HCT116 (cell line): ENCODE data around the gene TMOD3. TPM values are rescaled to one million over a fixed set of nuclear protein-coding genes. Genes with fewer than 3 reads are reported as not detected.

Experiments
- ATAC-seq: fragments of 200-7000 bp; cut with Tn5 transposase; 2 replicates; pipeline ENCODE4 v1.9.1; 2020; ENCODE audit warnings: mild to moderate bottlenecking, moderate library complexity
- BruUV-seq: library from RNA; stranded (reverse); fragments of 400-500 nt; replicated peaks from 2 replicates; lab custom pipeline; 2021; lab: Mats Ljungman, UMichigan
- CTCF ChIA-PET: fragments of 300-600 bp; sonication (Branson Sonifier 250); formaldehyde crosslinking; loops from one replicate; lab custom pipeline; 2021; ENCODE audit warnings: antibody characterized with exemption; lab: Charles Lee
- POLR2A ChIA-PET: fragments of 300-600, 350-600 bp; sonication (Branson Sonifier 250); formaldehyde crosslinking; loops from one replicate; lab custom pipeline; 2021; ENCODE audit warnings: antibody characterized with exemption; lab: Charles Lee
- RAD21 ChIA-PET, 2 experiments: fragments of 300-600 bp; sonication (Branson Sonifier 250); formaldehyde crosslinking; loops; one replicate each; lab custom pipeline; 2023; ENCODE audit warnings: low total read pairs in 2 of 2; ENCODE audit not compliant: uncharacterized antibody in 2 of 2, unreplicated experiment in 2 of 2, low non-redundant PET in 1 of 2; lab: Charles Lee
- DNase-seq: peaks from one replicate; pipeline ENCODE4 v3.0.0-alpha.2; 2010; ENCODE audit warnings: low read depth, low spot score
- H2AFZ ChIP-seq: fragments of 200-600 bp; shearing (Covaris generic), sonication (generic); 2 replicates; pipeline ENCODE4 v1.6.1; 2017; ENCODE audit warnings: low read depth, mixed run types, mixed read lengths, antibody characterized with exemption, low read length; ENCODE audit not compliant: poor library complexity, severe bottlenecking
- H3K27ac ChIP-seq: 2 replicates; pipeline ENCODE4 v1.5.1; 2012; ENCODE audit warnings: low read depth, low read length
- H3K27me3 ChIP-seq: fragments of 200-600 bp; sonication (generic); 2 replicates; pipeline ENCODE4 v1.6.1; 2016; ENCODE audit warnings: mixed run types, low read length, mixed read lengths; ENCODE audit not compliant: insufficient read depth
- H3K36me3 ChIP-seq, 2 experiments: fragments of 200-500 bp in 1 of 2; fragments of 200-600 bp in 1 of 2; sonication (Bioruptor generic) in 1 of 2; sonication (generic) in 1 of 2; 2 replicates each; pipeline versions ENCODE4 v1.5.1 to v1.6.1; 2014 to 2016; ENCODE audit warnings: low read length in 2 of 2, inconsistent platforms in 1 of 2, mixed read lengths in 1 of 2, mixed run types in 1 of 2; ENCODE audit not compliant: insufficient read depth in 2 of 2, control insufficient read depth in 1 of 2
- H3K4me1 ChIP-seq, 2 experiments: fragments of 200-600 bp in 1 of 2; sonication (generic) in 1 of 2; 2 replicates each; pipeline versions ENCODE4 v1.5.1 to v1.6.1; 2012 to 2017; ENCODE audit warnings: low read length in 2 of 2, inconsistent platforms in 1 of 2, mild to moderate bottlenecking in 1 of 2, mixed read lengths in 1 of 2, mixed run types in 1 of 2, moderate library complexity in 1 of 2; ENCODE audit not compliant: insufficient read depth in 2 of 2, control insufficient read depth in 1 of 2
- H3K4me2 ChIP-seq: fragments of 200-600 bp; sonication (generic); 2 replicates; pipeline ENCODE4 v1.6.1; 2017; ENCODE audit warnings: mixed run types, low read length, mixed read lengths
- H3K4me3 ChIP-seq, 2 experiments: fragments of 200-600 bp in 1 of 2; sonication (generic) in 1 of 2; replicated peaks in 1 of 2; 2 replicates each; pipeline ENCODE4 v1.5.1; 2011 to 2016; ENCODE audit warnings: low read length in 2 of 2, control low read depth in 1 of 2, low read depth in 1 of 2, mild to moderate bottlenecking in 1 of 2, mixed read lengths in 1 of 2, mixed run types in 1 of 2
- H3K79me2 ChIP-seq: fragments of 200-600 bp; sonication (generic); 2 replicates; pipeline ENCODE4 v1.6.1; 2017; ENCODE audit warnings: mild to moderate bottlenecking, mixed run types, low read length, moderate library complexity, mixed read lengths; ENCODE audit not compliant: insufficient read depth
- H3K9ac ChIP-seq: fragments of 200-600 bp; sonication (generic); 2 replicates; pipeline ENCODE4 v1.6.1; 2016; ENCODE audit warnings: low read length, mixed read lengths
- H3K9me2 ChIP-seq: fragments of 200-600 bp; sonication (generic), shearing (Covaris generic); 2 replicates; pipeline ENCODE4 v1.6.1; 2017; ENCODE audit warnings: mixed run types, mild to moderate bottlenecking, moderate library complexity; ENCODE audit not compliant: insufficient read depth
- H3K9me3 ChIP-seq, 2 experiments: fragments of 200-500 bp in 1 of 2; fragments of 200-600 bp in 1 of 2; sonication (Bioruptor generic) in 1 of 2; sonication (generic) in 1 of 2; 2 replicates each; pipeline ENCODE4 v1.6.1; 2014 to 2017; ENCODE audit warnings: low read length in 2 of 2, mixed read lengths in 2 of 2, inconsistent platforms in 1 of 2, low read depth in 1 of 2, mild to moderate bottlenecking in 1 of 2, mixed run types in 1 of 2, moderate library complexity in 1 of 2; ENCODE audit not compliant: control insufficient read depth in 1 of 2, insufficient read depth in 1 of 2
- H4K20me1 ChIP-seq: fragments of 200-600 bp; sonication (generic), shearing (Covaris generic); 2 replicates; pipeline ENCODE4 v1.6.1; 2017; ENCODE audit warnings: mixed run types, mild to moderate bottlenecking, moderate library complexity; ENCODE audit not compliant: insufficient read depth
- EGR1 ChIP-seq: IDR thresholded peaks from 2 replicates; pipeline ENCODE4 v1.6.1; 2012; ENCODE audit warnings: low read depth
- EZH2 ChIP-seq: fragments of 200-600 bp; sonication (generic); IDR thresholded peaks from 2 replicates; pipeline ENCODE4 v1.6.1; 2017; ENCODE audit warnings: antibody characterized with exemption, mixed run types
- FOSL1 ChIP-seq: IDR thresholded peaks from 2 replicates; pipeline ENCODE4 v1.6.1; 2012; ENCODE audit warnings: low read depth
- JUND ChIP-seq: IDR thresholded peaks from 2 replicates; pipeline ENCODE4 v1.6.1; 2012
- RAD21 ChIP-seq: IDR thresholded peaks from 2 replicates; pipeline ENCODE4 v1.6.1; 2012; ENCODE audit warnings: low read depth, mild to moderate bottlenecking
- REST ChIP-seq: IDR thresholded peaks from 2 replicates; pipeline ENCODE4 v1.6.1; 2012; ENCODE audit warnings: low read depth
- SP1 ChIP-seq: IDR thresholded peaks from 2 replicates; pipeline ENCODE4 v1.6.1; 2012; ENCODE audit warnings: low read depth
- TCF7L2 ChIP-seq: IDR thresholded peaks from 2 replicates; pipeline ENCODE4 v1.7.0; 2011; ENCODE audit warnings: borderline replicate concordance, inconsistent platforms; ENCODE audit not compliant: insufficient read depth, insufficient read length; ENCODE audit errors: extremely low read depth
- YY1 ChIP-seq: IDR thresholded peaks from 2 replicates; pipeline ENCODE4 v1.6.1; 2011; ENCODE audit warnings: low read length, low read depth, moderate library complexity, mild to moderate bottlenecking; ENCODE audit not compliant: insufficient replicate concordance; ENCODE audit errors: extremely low read depth
- ZBTB33 ChIP-seq: IDR thresholded peaks from 2 replicates; pipeline ENCODE4 v1.6.1; 2011; ENCODE audit warnings: mild to moderate bottlenecking, low read length, moderate library complexity; ENCODE audit not compliant: insufficient replicate concordance; ENCODE audit errors: extremely low read depth
- ZFX ChIP-seq: fragments of 450-650 bp; IDR thresholded peaks from 2 replicates; pipeline ENCODE4 v1.6.1; 2017
- intact Hi-C: fragments of 100-400 bp; cut with micrococcal nuclease; formaldehyde crosslinking; loops from 2 replicates; pipeline ENCODE4 v1.10.0; 2022
- total RNA-seq: library from RNA; stranded (reverse); gene quantifications from one replicate; pipeline ENCODE4 v1.2.1, GENCODE V29; 2021; ENCODE audit not compliant: unreplicated experiment

Gene TMOD3
- total RNA-seq, 1 experiment from 2014 or later = 78.8 TPM

GRCh38 chr15:51866161-51866560 is 36.7 kb downstream of the TMOD3 start:
- no TSS peak for BruUV-seq
- Histone ChIP-seq H3K27ac (peak overlapping the region; percentile 91; the same call in 1 of the 2 replicates), H3K36me3 (peaks cover 0 to 28% of the 10 kb centered on the region in 2 experiments; a peak in 2 of 4 replicates), H3K4me3 (no peak overlapping the region), H2AFZ (no peak overlapping the region), H3K9me3 (no peaks in the 10 kb centered on the region), H3K9me2 (no peaks in the 10 kb centered on the region), H3K79me2 (peaks cover 73% of the 10 kb centered on the region), H3K4me2 (peak overlapping the region; percentile 6; the same call in 1 of the 2 replicates), H3K9ac (no peak overlapping the region), H3K27me3 (no peaks in the 10 kb centered on the region), H3K4me1 (peaks cover 83 to 93% of the 10 kb centered on the region in 2 experiments), H4K20me1 (no peaks in the 10 kb centered on the region)
- ChIA-PET RAD21 (no interaction called here), POLR2A (interaction anchor here (0.6 kb wide), 1 partner anchor 15 kb away, joined by 3 read pairs; no protein-coding TSS in a partner anchor), CTCF (interaction anchor here (0.6 kb wide), 1 partner anchor 23 kb away, joined by 4 read pairs; no protein-coding TSS in a partner anchor)
- intact Hi-C loops = no loop called here
- ATAC-seq (no peak), DNase-seq (no peak)
- no peak for TF ChIP-seq EGR1
- no peak for TF ChIP-seq EZH2
- no peak for TF ChIP-seq JUND
- no peak for TF ChIP-seq RAD21
- TF ChIP-seq ZBTB33 = no peak
- TF ChIP-seq YY1 = no peak
- no peak for TF ChIP-seq ZFX
- TF ChIP-seq SP1 = no peak
- TF ChIP-seq FOSL1 = no peak
- TF ChIP-seq REST = no peak
- no peak for TF ChIP-seq TCF7L2
